Thyroid gland (tissue), 4 donors: ENCODE measurements around the gene CDHR1.

Experiments
- CTCF ChIP-seq, 6 experiments: fragments of 200-600 bp in 3 of 6; fragments of 450-650 bp in 3 of 6; sonication (generic) in 3 of 6; IDR thresholded peaks; one replicate each; pipeline ENCODE4 v1.5.1; 2016 to 2019; ENCODE audit warnings: antibody characterized with exemption in 6 of 6, mild to moderate bottlenecking in 2 of 6, inconsistent platforms in 1 of 6, moderate library complexity in 1 of 6
- POLR2A ChIP-seq, 2 donors: fragments of 450-650 bp; IDR thresholded peaks; one replicate each; pipeline ENCODE4 v1.6.1; 2017; ENCODE audit warnings: antibody characterized with exemption in 2 of 2, mild to moderate bottlenecking in 2 of 2, moderate library complexity in 1 of 2

- TF ChIP-seq CTCF (IDR thresholded peaks at IDR 0.05), result no peak
- no peak for TF ChIP-seq POLR2A (IDR thresholded peaks at IDR 0.05)
Measured at GRCh38 chr10:84164442-84164841, 29.9 kb upstream of the CDHR1 start.
